HG03439 (cell line): ENCODE measurements around the gene LRP1B.
"Not testable (repeated sequence)": the region's sequence is repeated elsewhere in the genome, so short reads cannot be mapped to it uniquely, and the experiment has no call there.

Source experiments
- ATAC-seq: cut with Tn5 transposase; IDR thresholded peaks from one replicate; pipeline ENCODE4 v1.9.1; 2021; ENCODE audit warnings: mild to moderate bottlenecking, moderate library complexity; ENCODE audit not compliant: unreplicated experiment

Gene LRP1B

DNA sequence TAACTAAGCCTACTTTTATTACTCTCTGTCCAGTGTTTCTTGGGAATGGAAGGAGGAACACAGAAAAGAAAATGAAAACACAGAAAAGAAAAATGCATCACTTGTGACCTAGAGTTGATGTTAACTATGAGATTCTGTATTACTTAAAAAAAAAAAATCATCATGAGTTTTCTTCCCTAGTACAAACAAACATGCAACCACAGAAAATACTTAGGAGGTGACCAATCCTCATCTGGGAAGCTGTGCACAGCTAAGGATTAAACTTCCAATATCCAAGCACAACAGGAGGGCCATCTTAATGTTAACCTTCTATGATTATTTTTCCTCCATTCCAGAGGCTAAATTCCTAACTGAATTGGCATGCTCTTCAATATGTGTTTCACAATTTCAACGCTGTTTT, 1140.4 kb downstream of the LRP1B start:
- ATAC-seq = no peak

DNA sequence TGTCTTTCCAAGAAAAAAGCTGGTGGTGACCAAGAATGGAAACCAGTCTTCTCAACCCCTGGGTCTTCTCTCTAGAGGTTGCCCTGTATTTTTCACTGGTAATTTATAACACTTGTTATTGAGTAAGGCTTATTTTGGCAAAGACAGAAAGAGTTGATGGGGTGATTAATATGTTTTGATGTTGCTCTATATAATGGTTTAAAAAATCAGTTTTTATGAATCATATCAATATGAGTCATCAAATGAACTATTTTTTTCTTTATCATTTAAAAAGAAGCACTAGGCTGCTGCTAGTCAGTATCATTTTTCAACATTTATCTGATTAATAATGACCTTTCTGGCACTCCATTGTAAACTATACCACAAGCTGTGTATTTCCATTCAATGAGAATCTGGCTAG, 1142.2 kb downstream of the LRP1B start:
- ATAC-seq = no peak

DNA sequence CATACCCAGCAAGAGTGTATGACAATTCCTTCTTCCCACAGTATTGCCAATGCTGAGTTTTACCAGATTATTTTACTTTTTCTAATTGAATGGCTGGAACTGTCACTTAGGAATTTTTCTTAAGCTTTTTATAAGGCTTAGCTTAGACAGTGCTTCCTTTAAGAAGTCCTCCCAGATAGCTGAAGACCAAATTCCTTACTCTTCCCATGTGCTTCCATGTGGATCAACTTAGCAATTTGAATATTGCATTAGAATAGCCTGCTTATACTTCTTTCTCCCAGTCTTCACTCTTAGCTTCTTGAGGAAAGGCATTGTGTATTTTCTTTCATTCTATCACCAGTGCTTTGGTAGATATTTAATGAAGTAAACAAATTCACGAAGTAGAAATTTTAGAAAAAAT, 1144.4 kb downstream of the LRP1B start:
- no peak for ATAC-seq

DNA sequence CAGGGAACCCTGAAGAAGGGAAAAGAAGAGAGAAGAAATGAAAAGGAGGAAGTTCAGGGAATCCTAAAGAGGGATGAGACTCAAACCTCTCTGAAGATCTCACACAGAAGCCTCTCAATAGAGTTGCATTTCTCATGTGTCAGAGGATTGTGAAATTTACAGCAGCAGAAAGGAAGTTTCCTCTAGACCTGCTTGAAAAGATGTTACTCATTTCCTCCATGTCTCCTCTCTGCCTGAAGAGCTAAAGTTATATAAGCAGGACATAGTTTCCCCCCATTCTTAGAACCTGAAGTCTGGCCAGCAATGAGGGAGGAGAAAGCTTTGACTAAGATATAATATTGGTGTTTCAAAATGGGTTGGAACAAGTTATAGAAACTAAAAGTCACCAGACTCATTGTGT, 1155.6 kb downstream of the LRP1B start:
- no peak for ATAC-seq

DNA sequence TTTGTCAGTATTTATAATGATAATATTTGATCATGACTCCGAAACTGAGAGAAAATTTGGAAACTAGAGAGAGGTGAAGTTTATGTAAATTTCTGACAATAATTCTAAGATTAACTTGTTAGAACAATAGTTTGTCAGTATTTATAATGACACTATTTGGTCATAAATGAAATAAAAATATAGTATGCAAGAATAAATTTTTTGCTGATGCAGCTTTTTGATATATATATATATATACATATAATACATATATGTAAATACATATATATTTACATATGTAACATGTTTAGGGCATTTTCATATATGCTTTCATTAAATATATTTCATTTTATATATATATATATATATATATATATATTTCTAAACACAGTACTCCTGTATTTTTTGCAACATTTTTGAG, 1158.1 kb downstream of the LRP1B start:
- no peak for ATAC-seq

DNA sequence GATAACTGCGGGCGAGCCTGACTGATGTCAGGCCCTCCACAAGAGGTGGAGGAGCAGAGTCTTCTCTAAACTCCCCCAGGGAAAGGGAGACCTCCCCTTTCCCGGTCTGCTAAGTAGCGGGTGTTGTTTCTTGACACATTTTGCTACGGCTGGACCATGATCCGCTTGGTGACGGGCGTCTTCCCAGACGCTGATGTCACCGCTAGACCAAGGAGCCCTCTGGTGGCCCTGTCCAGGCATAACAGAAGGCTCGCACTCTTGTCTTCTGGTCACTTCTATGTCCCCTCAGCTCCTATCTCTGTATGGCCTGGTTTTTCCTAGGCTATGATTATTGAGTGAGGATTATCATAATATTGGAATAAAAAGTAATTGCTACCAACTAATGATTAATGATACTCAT, 1166.5 kb downstream of the LRP1B start:
- not testable (repeated sequence) for ATAC-seq

DNA sequence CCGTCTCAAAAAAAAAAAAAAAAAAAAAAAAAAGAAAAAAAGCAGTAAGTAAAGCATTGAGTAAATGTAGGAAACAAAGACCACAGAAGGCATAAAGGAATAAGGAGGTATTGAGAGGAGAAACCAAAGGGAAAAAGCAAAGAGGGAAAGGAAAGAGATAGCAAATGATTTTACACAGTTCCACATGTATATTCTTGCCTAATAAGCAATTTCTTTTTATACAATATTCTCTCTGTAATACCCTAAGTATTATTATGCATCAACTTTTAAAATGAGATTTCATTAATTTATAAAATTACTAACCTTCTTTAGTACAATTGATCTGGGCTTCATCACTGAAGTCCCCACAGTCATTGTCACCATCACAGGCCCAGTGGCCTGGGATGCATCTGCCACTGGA, 1180.9 kb downstream of the LRP1B start:
- ATAC-seq = no peak

DNA sequence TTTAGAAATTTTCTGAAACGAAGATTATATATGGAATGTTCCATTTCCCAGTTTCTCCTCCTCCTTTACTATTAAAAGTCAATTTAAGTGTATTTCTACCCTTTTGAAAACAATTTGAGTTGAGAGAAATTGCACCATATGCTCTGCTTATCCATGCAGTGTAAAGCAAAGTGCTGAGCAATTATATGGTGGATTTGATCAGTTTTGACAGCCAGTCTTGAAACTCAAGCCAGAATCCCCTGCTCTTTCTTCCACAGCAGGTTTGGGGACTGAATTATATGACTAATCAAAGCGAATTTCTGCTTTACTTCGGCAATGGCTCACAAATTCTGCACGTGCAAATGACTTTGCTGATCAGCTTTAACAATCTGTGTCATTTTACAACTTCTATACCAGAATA, 1183.6 kb downstream of the LRP1B start:
- ATAC-seq = no peak

DNA sequence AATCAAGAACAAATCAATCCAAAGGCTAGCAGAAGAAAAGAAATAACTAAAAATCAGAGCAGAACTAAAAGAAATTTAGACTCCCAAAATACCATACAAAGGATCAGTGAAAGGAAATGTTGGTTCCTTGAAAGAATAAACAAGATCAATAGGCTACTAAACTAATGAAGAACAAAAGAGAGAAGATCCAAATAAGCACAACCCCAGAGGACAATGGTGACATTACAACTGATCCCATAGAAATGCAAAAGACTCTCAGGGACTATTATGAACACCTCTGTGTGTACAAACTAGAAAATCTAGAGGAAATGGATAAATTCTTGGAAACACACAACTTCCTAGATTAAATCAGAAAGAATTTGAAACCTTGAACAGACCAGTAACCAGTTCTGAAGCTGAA, 1186.9 kb downstream of the LRP1B start:
- ATAC-seq = no peak

DNA sequence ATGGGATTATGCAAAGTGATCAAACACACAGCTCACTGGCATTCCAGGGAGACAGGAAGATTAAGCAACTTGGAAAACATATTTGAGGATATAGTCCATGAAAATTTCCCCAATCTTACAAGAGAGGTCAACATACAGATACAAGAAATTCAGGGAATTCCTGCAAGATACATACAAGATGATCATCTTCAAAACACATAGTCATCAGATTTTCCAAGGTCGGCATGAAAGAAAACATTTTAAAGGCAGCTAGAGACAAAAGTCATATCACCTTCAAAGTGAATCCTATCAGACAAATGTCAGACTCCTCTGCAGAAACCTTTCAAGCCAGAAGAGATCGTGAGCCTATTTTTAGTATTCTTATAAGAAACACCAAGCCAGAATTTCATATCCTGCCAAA, 1188.5 kb downstream of the LRP1B start:
- no peak for ATAC-seq

DNA sequence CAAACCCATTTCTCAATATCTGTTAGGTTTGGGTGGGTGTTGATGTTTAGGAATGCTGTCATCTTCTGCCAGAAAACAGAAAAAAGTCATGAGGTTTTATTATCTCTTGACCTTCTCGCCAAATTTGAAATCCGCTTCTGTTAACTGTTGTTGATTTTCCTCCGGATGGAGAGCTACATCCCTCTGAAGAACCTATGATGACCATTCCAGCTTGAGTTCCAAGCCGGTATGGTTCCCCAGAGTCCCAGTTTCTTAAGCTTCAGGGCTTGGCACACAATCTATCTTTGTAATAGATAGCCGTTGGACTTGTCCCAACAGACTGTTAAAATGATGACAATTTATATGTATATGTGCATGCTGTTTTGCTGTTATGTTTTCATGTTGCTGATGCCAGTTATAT, 1201.0 kb downstream of the LRP1B start:
- no peak for ATAC-seq

DNA sequence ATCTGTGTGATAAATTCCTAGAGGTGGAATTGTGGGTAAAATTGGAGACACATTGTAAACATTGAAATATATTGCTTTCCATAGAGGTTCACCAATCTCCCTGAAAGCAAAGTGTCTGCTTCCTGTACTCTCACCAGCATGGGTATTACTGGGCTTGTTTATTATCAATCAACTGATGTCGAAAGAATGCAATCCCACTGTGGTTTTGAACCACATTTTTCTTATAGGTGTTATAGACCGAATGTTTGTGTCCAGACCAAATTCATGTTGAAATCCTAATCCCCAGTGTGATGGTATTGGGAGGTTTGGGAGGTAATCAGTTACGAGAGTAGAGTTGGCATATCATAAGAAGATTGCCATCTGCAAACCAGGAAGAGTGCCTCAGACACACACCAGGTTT, 1212.4 kb downstream of the LRP1B start:
- no peak for ATAC-seq

DNA sequence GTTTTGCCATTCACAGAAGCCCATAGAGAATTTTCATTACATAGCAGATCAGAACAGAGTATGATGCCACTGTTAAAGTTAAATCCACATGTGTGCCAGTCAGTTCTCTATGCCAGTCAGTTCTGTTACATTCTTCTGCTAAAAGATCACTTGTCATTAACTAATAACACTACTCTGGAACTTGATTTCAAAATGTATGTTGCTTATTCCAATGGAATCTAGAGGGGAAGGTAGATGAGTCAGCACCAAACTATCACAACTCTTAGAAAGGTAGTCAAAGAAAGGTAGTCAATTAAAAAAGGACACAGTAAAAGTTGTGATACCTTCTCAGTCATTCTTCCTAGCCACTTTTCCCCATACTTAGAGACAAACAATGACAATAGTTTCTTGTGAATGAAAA, 1214.4 kb downstream of the LRP1B start:
- ATAC-seq = no peak

DNA sequence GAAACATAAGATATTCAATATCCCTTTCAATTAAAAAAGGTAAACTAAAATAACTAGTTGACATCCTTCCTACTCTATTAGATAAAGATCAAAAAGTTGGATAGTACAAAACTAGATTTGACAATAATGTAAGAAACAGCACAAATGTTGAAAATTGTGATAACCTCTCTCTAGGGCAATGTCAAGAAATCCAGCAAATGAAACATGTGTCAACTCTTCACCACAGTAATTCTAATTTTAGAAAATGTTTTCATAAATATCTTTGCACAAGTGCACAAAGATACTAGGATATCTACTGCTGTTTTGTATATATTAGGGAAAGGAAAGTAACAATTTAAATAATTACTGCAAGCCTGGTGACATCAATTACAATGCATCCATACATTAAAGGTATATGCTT, 1220.1 kb downstream of the LRP1B start:
- no peak for ATAC-seq

DNA sequence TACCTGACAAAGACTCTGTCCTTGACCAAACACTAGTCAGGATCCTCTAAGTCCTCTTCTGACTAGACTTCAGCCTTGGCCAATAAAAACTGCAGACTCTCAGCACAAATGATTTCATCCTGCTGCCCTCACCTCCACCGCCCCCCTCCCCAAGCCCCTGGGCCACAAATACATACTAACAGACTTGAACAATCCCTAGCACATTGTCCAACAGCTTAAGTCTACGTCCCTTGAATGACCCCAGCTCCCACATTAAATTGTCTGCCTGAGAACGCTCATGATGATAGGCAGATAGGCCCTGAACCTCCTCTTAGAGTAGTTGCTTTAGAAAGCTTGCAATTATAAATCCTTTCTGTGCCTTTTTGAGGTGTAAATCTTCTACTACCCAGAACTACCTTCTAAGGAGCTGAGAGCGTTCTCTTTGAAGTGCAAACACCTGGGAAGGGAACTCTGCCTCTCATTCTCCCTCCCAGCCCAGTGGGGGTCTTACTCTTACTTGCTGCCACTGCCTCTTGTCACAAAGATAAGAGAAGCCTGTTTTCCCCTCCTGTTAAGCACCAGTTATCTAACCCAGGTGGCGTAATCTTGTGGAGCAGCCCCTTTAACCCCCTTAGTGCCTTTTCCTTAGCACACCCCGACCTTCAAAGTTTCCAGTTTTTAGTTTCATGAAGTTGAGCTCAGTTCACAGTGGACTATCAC, 1225.6 kb downstream of the LRP1B start:
- ATAC-seq = no peak

DNA sequence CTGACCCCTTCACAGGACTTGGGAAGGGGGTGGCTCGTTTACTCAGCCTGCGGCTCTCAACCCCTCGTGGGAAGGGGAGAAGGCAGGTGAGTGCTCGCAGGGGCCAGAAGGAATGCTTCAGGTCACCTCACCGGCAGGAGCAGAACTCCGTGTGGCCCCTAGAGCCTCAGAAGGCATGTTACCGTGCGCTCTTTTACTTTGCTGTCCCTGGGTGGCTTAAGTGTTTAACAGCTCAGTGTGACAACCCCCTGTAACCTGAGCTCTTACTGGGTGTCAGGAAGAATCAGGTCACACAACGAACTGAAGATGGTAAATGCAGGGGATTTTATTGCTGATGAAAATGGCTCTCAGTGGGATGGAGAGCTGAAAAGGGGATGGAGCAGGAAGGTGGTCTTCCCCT, 1235.4 kb downstream of the LRP1B start:
- no peak for ATAC-seq

DNA sequence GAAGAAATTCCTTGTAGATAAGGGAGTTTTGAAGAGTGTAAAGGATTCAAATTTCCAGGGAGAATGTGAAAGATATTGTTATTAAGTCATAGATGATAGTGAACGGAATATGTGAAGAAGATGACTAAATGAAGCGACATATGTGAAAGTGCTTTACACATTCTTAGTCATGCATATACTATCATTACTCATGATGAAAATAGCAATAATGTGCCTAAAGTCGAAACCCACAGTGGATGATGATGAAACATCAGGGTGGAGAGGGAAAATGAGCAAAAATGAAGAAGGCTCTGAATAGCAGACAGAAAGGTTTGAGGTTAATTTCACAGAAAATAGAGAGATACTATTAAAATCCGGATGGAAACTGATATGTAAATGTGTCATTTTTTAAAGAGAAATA, 1237.1 kb downstream of the LRP1B start:
- no peak for ATAC-seq

DNA sequence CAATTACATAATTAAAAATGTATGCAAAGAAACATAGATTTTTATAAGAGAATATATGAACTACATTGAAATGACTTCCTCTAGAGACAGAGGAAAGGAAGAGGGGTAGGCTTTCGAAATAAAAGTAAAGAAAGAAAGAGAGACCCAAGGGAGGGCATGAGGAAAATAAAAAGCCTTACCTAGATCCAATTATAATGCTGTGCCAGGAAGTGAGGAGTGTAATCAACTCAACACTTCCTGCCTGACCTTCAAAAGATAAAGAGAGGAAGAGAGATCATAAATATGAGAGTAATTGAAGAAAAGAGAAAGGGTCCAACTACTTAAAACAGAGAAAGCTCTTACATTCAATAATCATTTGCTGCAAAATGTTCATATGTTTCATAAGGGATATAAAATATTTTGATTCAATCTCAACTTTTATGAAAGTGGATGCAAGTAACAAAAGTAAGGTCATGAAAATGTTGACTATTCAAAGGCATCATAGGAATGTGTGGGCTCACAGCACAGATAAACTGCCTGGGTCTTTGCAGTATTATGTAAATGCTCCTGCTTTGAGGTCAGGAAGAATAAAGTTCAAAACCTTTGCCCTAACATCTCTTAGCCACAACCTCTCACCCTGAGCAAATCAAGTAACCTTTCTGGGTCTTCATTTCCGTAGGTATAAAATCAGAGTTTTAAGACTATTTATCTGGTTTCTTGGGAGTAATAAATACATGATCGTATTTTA, 1237.7 kb downstream of the LRP1B start:
- ATAC-seq = no peak

DNA sequence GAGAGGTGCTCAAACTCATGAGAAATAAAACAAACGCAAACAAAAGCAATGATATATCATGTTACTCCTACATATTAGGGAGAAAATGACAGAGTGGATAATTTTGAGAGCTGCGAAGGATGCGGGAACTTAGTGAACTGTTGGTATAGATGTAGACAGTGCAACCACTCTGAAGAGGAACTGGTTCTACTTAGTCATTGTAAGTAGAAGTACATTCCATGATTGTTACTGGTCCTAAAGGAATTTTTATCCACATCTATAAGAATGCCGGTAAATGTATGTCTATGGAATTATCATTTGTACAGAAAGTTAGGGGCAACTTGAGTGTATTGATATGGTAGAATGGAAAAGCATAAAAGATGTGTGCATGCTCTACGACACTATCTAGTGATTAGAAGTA, 1238.4 kb downstream of the LRP1B start:
- no peak for ATAC-seq

DNA sequence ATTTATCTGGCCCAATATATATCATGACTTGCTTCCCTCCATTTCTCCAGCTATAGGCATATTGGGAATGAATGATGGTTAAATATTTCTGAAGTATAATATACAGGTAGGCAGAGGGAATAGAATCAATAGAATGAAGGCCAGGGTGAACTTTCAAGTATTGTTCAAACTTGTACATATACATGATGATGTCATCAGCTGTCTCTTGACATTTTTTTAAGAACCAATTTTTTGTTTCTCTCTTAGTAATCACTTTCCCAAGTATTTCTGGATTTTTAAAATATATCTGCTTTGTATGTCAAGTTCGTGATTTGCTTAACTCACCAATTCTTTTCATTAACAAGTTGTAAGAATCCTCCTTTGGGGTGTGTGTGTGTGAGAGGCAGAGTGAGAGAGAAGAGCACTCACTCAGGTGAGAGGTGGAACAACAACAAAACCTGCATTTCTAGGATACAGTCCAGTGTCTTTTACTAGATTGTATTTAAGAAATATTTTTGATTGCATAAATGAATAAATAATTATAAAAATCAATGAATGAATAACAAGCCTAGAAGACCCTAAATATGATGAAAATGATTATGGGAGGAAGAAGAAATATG, 1239.1 kb downstream of the LRP1B start:
- ATAC-seq = peak; percentile 66

DNA sequence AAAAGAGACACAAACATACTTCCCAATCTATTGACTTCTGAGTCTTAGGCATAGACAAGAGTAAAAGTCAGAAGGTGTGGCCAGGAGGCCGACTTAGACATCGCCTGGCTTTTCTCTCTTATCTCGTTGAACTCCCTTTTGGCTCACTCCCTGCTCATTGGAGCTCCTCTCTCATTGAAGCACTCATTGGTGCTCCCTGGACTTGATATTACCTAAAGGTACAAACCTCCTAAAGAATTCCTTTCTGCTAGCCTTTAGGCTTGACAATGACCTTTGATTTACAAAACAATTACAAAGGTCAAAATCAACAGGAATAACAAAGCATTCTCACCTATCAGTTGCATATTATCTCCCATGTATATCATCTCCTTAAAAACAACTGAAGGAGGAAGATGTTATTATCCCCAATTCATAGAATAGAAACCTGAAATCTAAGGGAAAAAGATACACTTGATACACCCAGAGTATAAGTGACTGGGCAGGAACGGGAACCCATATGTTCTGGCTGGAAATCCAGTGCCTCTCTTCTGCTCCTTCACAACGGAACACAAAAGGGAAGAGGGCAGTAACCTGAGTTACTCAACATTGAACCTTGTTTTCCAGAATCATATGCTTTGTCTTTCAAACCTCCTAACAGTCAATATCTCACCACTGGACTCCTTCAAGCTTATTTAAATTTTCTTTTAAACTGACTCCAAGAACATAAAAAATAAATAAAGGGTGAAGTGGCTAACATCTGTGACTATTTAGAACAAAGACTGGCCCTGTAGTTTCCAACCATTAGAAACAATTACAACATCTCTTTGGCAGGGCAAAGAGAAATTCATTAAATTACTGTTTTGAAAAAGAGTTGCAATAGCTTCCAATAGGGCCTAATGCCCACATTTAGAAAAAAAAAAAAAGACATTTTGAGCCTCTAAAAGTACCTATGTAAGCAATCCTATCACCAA, 1247.9 kb downstream of the LRP1B start:
- no peak for ATAC-seq
